SU-DHL-6 (cell line): ENCODE results near the gene KLHDC2.

Experiments
- H2AFZ ChIP-seq: fragments of 200-600 bp; sonication (generic); 2 replicates; pipeline ENCODE4 v1.6.1; 2014; ENCODE audit warnings: low read depth, mild to moderate bottlenecking, moderate library complexity, mixed read lengths, antibody characterized with exemption, low read length; ENCODE audit not compliant: severe bottlenecking
- H3F3A ChIP-seq: fragments of 200-600 bp; shearing (Covaris generic); 2 replicates; pipeline ENCODE4 v1.6.0; 2016; ENCODE audit warnings: antibody characterized with exemption, mild to moderate bottlenecking; ENCODE audit not compliant: insufficient read depth
- H3K27ac ChIP-seq: fragments of 200-600 bp; sonication (generic); 2 replicates; pipeline ENCODE4 v1.5.1; 2016; ENCODE audit warnings: low read depth, mild to moderate bottlenecking, low read length, moderate library complexity, mixed read lengths
- H3K27me3 ChIP-seq: fragments of 200-600 bp; sonication (generic), shearing (Covaris generic); 2 replicates; pipeline ENCODE4 v1.6.0; 2014; ENCODE audit warnings: mild to moderate bottlenecking, low read length
- H3K36me3 ChIP-seq: fragments of 200-600 bp; sonication (generic); 2 replicates; pipeline ENCODE4 v1.6.1; 2014; ENCODE audit warnings: mild to moderate bottlenecking, low read length, mixed read lengths
- H3K4me2 ChIP-seq: fragments of 300-600, 200-600 bp; shearing (Covaris generic), sonication (generic); 2 replicates; pipeline ENCODE4 v1.6.0; 2014; ENCODE audit warnings: low read length, low read depth, mild to moderate bottlenecking; ENCODE audit not compliant: poor library complexity, severe bottlenecking
- H3K4me3 ChIP-seq: fragments of 200-600 bp; sonication (generic); 2 replicates; pipeline ENCODE4 v1.5.1; 2014; ENCODE audit warnings: antibody characterized with exemption, low read length, mild to moderate bottlenecking, mixed read lengths; ENCODE audit not compliant: insufficient read depth, poor library complexity, severe bottlenecking
- H3K79me2 ChIP-seq: fragments of 200-600 bp; sonication (generic); 2 replicates; pipeline ENCODE4 v1.6.1; 2014; ENCODE audit warnings: mild to moderate bottlenecking, low read length, moderate library complexity; ENCODE audit not compliant: insufficient read depth
- H3K9ac ChIP-seq: fragments of 200-600 bp; sonication (generic); 2 replicates; pipeline ENCODE4 v1.7.0; 2014; ENCODE audit warnings: mild to moderate bottlenecking, low read length
- H3K9me2 ChIP-seq: fragments of 200-600 bp; sonication (generic); replicated peaks from 2 replicates; pipeline ENCODE4 v1.6.1; 2014; ENCODE audit warnings: low read length; ENCODE audit not compliant: insufficient read depth
- H3K9me3 ChIP-seq: fragments of 200-600 bp; sonication (generic); 2 replicates; pipeline ENCODE4 v1.6.1; 2014; ENCODE audit warnings: low read length, mixed read lengths; ENCODE audit not compliant: insufficient read depth
- H4K20me1 ChIP-seq: fragments of 200-600 bp; sonication (generic); 2 replicates; pipeline ENCODE4 v1.6.1; 2014; ENCODE audit warnings: low read depth, mild to moderate bottlenecking, antibody characterized with exemption, low read length, moderate library complexity, mixed read lengths
- EZH2phosphoT487 ChIP-seq: fragments of 200-600 bp; sonication (generic), shearing (Covaris generic); conservative IDR thresholded peaks from 2 replicates; pipeline ENCODE4 v1.6.1; 2018; ENCODE audit warnings: mild to moderate bottlenecking, antibody characterized with exemption, low read length, moderate library complexity, mixed read lengths
- TF ChIP-seq, protein P1 (sequence below): fragments of 200-600 bp; sonication (generic); IDR thresholded peaks from one replicate; pipeline ENCODE4 v1.5.1; 2017; ENCODE audit warnings: antibody characterized with exemption, mild to moderate bottlenecking, low read length, moderate library complexity; ENCODE audit not compliant: insufficient read depth, poor library complexity, severe bottlenecking

Gene KLHDC2

GRCh38 chr14:49768301-49769121 lies 558 bp downstream of the KLHDC2 start:
- no peaks in the 10 kb centered on the region for H3K36me3 ChIP-seq
- H3K9me3 ChIP-seq, result no peaks in the 10 kb centered on the region
- H3K79me2 ChIP-seq, result no peaks in the 10 kb centered on the region
- H3K27me3 ChIP-seq, result no peaks in the 10 kb centered on the region
- no peak for TF ChIP-seq EZH2phosphoT487
- TF ChIP-seq, protein P1, sequence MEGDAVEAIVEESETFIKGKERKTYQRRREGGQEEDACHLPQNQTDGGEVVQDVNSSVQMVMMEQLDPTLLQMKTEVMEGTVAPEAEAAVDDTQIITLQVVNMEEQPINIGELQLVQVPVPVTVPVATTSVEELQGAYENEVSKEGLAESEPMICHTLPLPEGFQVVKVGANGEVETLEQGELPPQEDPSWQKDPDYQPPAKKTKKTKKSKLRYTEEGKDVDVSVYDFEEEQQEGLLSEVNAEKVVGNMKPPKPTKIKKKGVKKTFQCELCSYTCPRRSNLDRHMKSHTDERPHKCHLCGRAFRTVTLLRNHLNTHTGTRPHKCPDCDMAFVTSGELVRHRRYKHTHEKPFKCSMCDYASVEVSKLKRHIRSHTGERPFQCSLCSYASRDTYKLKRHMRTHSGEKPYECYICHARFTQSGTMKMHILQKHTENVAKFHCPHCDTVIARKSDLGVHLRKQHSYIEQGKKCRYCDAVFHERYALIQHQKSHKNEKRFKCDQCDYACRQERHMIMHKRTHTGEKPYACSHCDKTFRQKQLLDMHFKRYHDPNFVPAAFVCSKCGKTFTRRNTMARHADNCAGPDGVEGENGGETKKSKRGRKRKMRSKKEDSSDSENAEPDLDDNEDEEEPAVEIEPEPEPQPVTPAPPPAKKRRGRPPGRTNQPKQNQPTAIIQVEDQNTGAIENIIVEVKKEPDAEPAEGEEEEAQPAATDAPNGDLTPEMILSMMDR, result no peak
- H3K27ac ChIP-seq, result peak overlapping the region; percentile 41
- H3F3A ChIP-seq, result peaks cover 11% of the 10 kb centered on the region
- peak overlapping the region; percentile 70 for H3K4me3 ChIP-seq
- no peaks in the 10 kb centered on the region for H3K9me2 ChIP-seq
- H3K4me2 ChIP-seq, result peak overlapping the region; percentile 99
- H4K20me1 ChIP-seq, result no peaks in the 10 kb centered on the region
- peak overlapping the region; percentile 88 for H2AFZ ChIP-seq
- peak overlapping the region; percentile 93 for H3K9ac ChIP-seq

- Histone ChIP-seq H3F3A (peaks cover 11% of the 10 kb centered on the region), H3K9me3 (no peaks in the 10 kb centered on the region), H3K4me3 (peak overlapping the region; percentile 70), H3K27ac (no peak overlapping the region), H3K36me3 (no peaks in the 10 kb centered on the region), H3K4me2 (peak overlapping the region; percentile 99), H4K20me1 (no peaks in the 10 kb centered on the region), H3K9ac (peak overlapping the region; percentile 93), H3K79me2 (no peaks in the 10 kb centered on the region), H2AFZ (peak overlapping the region; percentile 88), H3K9me2 (no peaks in the 10 kb centered on the region), H3K27me3 (no peaks in the 10 kb centered on the region)
- TF ChIP-seq, protein P1, result no peak
- TF ChIP-seq EZH2phosphoT487, result no peak
These were observed 1.2 kb downstream of the KLHDC2 start for GRCh38 chr14:49769171-49769570.

GRCh38 chr14:49769581-49770211 lies 1.7 kb downstream of the KLHDC2 start:
- Histone ChIP-seq H2AFZ (no peak overlapping the region), H3K79me2 (no peaks in the 10 kb centered on the region), H3K27ac (no peak overlapping the region), H3K9me3 (no peaks in the 10 kb centered on the region), H3K9me2 (no peaks in the 10 kb centered on the region), H3K36me3 (peaks cover 1% of the 10 kb centered on the region; the same call in 1 of the 2 replicates), H3F3A (peaks cover 14% of the 10 kb centered on the region), H3K27me3 (no peaks in the 10 kb centered on the region), H3K4me3 (peak overlapping the region; percentile 70), H3K9ac (peak overlapping the region; percentile 93), H3K4me2 (peak overlapping the region; percentile 99), H4K20me1 (no peaks in the 10 kb centered on the region)
- no peak for TF ChIP-seq EZH2phosphoT487
- TF ChIP-seq, protein P1, result no peak
